GM12878 (cell line): Measurements from ENCODE around the gene IL18. TPM values are rescaled to one million over a fixed set of nuclear protein-coding genes. Genes with fewer than 3 reads are reported as not detected.

ENCODE experiments used
- ATAC-seq: fragments of 200-7000 bp; cut with Tn5 transposase; 3 replicates; pipeline ENCODE4 v1.9.1; 2020; ENCODE audit warnings: mild to moderate bottlenecking, moderate library complexity
- BruUV-seq: library from RNA; stranded (reverse); fragments of 400-500 nt; replicated peaks from 2 replicates; lab custom pipeline; 2021; lab: Mats Ljungman, UMichigan
- CTCF ChIA-PET: fragments of 300-600 bp; sonication (Branson Sonifier 250); formaldehyde crosslinking; extraction: SDS; loops from one replicate; lab custom pipeline; 2021; ENCODE audit warnings: inconsistent platforms; lab: Yijun Ruan, JAX
- POLR2A ChIA-PET: fragments of 350-600 bp; formaldehyde crosslinking; extraction: SDS; loops from one replicate; lab custom pipeline; 2021; ENCODE audit warnings: inconsistent platforms; lab: Charles Lee
- RAD21 ChIA-PET: fragments of 300-600 bp; sonication (Branson Sonifier 250); formaldehyde crosslinking; loops from one replicate; lab custom pipeline; 2023; ENCODE audit warnings: antibody characterized with exemption; ENCODE audit not compliant: unreplicated experiment; lab: Charles Lee
- SMC1A ChIA-PET: fragments of 300-600 bp; sonication (Branson Sonifier 250); formaldehyde crosslinking; loops from one replicate; lab custom pipeline; 2023; ENCODE audit not compliant: unreplicated experiment, uncharacterized antibody; lab: Charles Lee
- DNase-seq: peaks from one replicate; pipeline ENCODE4 v3.0.0-alpha.2; 2011; ENCODE audit warnings: low read depth, low spot score
- FAIRE-seq: peaks from 3 replicates; lab custom pipeline; 2011; peaks lifted over from hg19 to GRCh38; lab: Jason Lieb, UNC
- H2AFZ ChIP-seq: 2 replicates; pipeline ENCODE4 v1.6.0; 2011; ENCODE audit warnings: low read depth, low read length, control low read depth; ENCODE audit not compliant: control insufficient read depth
- H3K27ac ChIP-seq: 2 replicates; pipeline ENCODE4 v1.5.1; 2011; ENCODE audit warnings: control low read depth; ENCODE audit not compliant: control insufficient read depth, insufficient read depth
- H3K27me3 ChIP-seq, 2 experiments: replicated peaks in 1 of 2; 2 replicates each; pipeline versions ENCODE4 v1.6.0 to v1.6.1; 2011; ENCODE audit warnings: low read length in 1 of 2; ENCODE audit not compliant: control insufficient read depth in 2 of 2, insufficient read depth in 2 of 2
- H3K36me3 ChIP-seq, 2 experiments: 2 replicates each; pipeline ENCODE4 v1.5.1; 2011; ENCODE audit warnings: low read length in 1 of 2; ENCODE audit not compliant: control insufficient read depth in 2 of 2, insufficient read depth in 2 of 2
- H3K4me1 ChIP-seq: 2 replicates; pipeline ENCODE4 v1.6.1; 2011; ENCODE audit warnings: mild to moderate bottlenecking, low read length, moderate library complexity, mixed read lengths; ENCODE audit not compliant: control insufficient read depth, insufficient read depth
- H3K4me2 ChIP-seq: 2 replicates; pipeline ENCODE4 v1.6.0; 2011; ENCODE audit warnings: control low read depth; ENCODE audit not compliant: control insufficient read depth, insufficient read depth
- H3K4me3 ChIP-seq: fragments of 200-600 bp; sonication (generic); 2 replicates; pipeline ENCODE4 v1.5.1; 2016
- H3K79me2 ChIP-seq: 2 replicates; pipeline ENCODE4 v1.6.0; 2011; ENCODE audit warnings: low read length; ENCODE audit not compliant: control insufficient read depth, insufficient read depth
- H3K9ac ChIP-seq: 2 replicates; pipeline ENCODE4 v1.8.0; 2011; ENCODE audit warnings: low read length, control low read depth, mixed read lengths; ENCODE audit not compliant: control insufficient read depth, insufficient read depth
- H3K9me3 ChIP-seq: replicated peaks from 3 replicates; pipeline ENCODE4 v1.5.1; 2011; ENCODE audit warnings: mild to moderate bottlenecking, low read length; ENCODE audit not compliant: control insufficient read depth, insufficient read depth
- H4K20me1 ChIP-seq: 2 replicates; pipeline ENCODE4 v1.6.0; 2011; ENCODE audit not compliant: control insufficient read depth, insufficient read depth
- ATF7 ChIP-seq: fragments of 450-650 bp; IDR thresholded peaks from 2 replicates; pipeline ENCODE4 v1.6.1; 2016; ENCODE audit warnings: low read depth, mild to moderate bottlenecking
- BCL3 ChIP-seq: IDR thresholded peaks from 2 replicates; pipeline ENCODE4 v1.6.1; 2011; ENCODE audit warnings: borderline replicate concordance, low read depth, mild to moderate bottlenecking, moderate library complexity, low read length; ENCODE audit not compliant: insufficient read depth, poor library complexity, severe bottlenecking
- EGR1 ChIP-seq, 2 experiments: IDR thresholded peaks; 1 replicate in 1 of 2; 2 replicates in 1 of 2; pipeline ENCODE4 v1.6.1; 2011 to 2012; ENCODE audit warnings: low read depth in 2 of 2, low read length in 2 of 2, borderline replicate concordance in 1 of 2, mild to moderate bottlenecking in 1 of 2, moderate library complexity in 1 of 2
- JUNB ChIP-seq: IDR thresholded peaks from 2 replicates; pipeline ENCODE4 v1.6.1; 2016; ENCODE audit warnings: antibody characterized with exemption, mild to moderate bottlenecking
- MTA2 ChIP-seq: fragments of 450-650 bp; IDR thresholded peaks from 2 replicates; pipeline ENCODE4 v1.6.1; 2016; ENCODE audit warnings: low read depth, mild to moderate bottlenecking, moderate library complexity
- PKNOX1 ChIP-seq: fragments of 450-650 bp; IDR thresholded peaks from 2 replicates; pipeline ENCODE4 v1.6.1; 2016; ENCODE audit warnings: mild to moderate bottlenecking
- SPI1 ChIP-seq: IDR thresholded peaks from 2 replicates; pipeline ENCODE4 v1.6.1; 2011; ENCODE audit warnings: low read depth, mild to moderate bottlenecking, low read length, moderate library complexity, borderline replicate concordance; ENCODE audit not compliant: insufficient read depth
- SREBF1 ChIP-seq: IDR thresholded peaks from 2 replicates; pipeline ENCODE4 v1.6.1; 2012; ENCODE audit warnings: mild to moderate bottlenecking, low read length
- SRF ChIP-seq, 2 experiments: IDR thresholded peaks; 2 replicates each; pipeline ENCODE4 v1.6.1; 2011; ENCODE audit warnings: low read depth in 2 of 2, low read length in 2 of 2, mild to moderate bottlenecking in 1 of 2, moderate library complexity in 1 of 2
- TARDBP ChIP-seq: IDR thresholded peaks from 2 replicates; pipeline ENCODE4 v1.6.1; 2016; ENCODE audit warnings: borderline replicate concordance
- USF2 ChIP-seq: IDR thresholded peaks from 2 replicates; pipeline ENCODE4 v1.6.1; 2011; ENCODE audit warnings: low read depth, low read length, improper control_type of control experiment, borderline replicate concordance
- WGBS: methylation state at CpG from one replicate; pipeline ENCODE4 v1.1.6; 2016; ENCODE audit warnings: low lambda C conversion rate; ENCODE audit not compliant: insufficient replicate concordance, insufficient coverage; ENCODE audit errors: missing lambda C conversion rate; 5-methylcytosine and 5-hydroxymethylcytosine counted together
- in situ Hi-C: fragments of 300-500 bp; cut with MboI; formaldehyde crosslinking; loops from 9 replicates; pipeline ENCODE4 v1.14.3; 2018; ENCODE audit warnings: mixed read lengths
- intact Hi-C: fragments of 100-400 bp; cut with micrococcal nuclease; formaldehyde crosslinking; loops from one replicate; pipeline ENCODE4 v1.14.2; 2022; ENCODE audit not compliant: unreplicated experiment
- polyA plus RNA-seq, 11 experiments: library from polyadenylated mRNA; depleted of rRNA in 4 of 11; unstranded in 6 of 11; stranded (reverse) in 5 of 11; fragments of >200 nt; fragmentation: Nextera tagmentation in 4 of 11; fragmentation: Illumina TruSeq in 1 of 11; extraction: Ambion mirVana in 4 of 11; extraction: Trizol in 1 of 11; gene quantifications; 1 replicate in 1 of 11; 2 replicates in 10 of 11; pipeline versions ENCODE4 v1.2.1 to v1.2.3, GENCODE V29; 2011 to 2016; ENCODE audit warnings: inconsistent platforms in 2 of 11, missing spikeins in 2 of 11, low read depth in 1 of 11
- total RNA-seq, 4 experiments: library from RNA; depleted of rRNA in 3 of 4; stranded (reverse); fragments of >200 nt in 3 of 4; fragmentation: Illumina TruSeq in 1 of 4; extraction: Trizol in 1 of 4; gene quantifications; 2 replicates each; pipeline versions ENCODE4 v1.2.1 to v1.2.3, GENCODE V29; 2013 to 2021
- TF ChIP-seq, protein P1 (sequence below): fragments of 450-650 bp; IDR thresholded peaks from 2 replicates; pipeline ENCODE4 v1.6.1; 2017; ENCODE audit warnings: mild to moderate bottlenecking, moderate library complexity

The IL18 gene
- total and polyA plus RNA-seq, 10 of the 15 experiments (the other 5 are each of a cell fraction or from before 2014, with no cell fraction given) = 0.12 to 0.42 (median 0.24) TPM

- no peak overlapping the region for H3K4me3 ChIP-seq
- ATAC-seq = peak; percentile 96
Observed at GRCh38 chr11:112159098-112160065, 4.5 kb downstream of the IL18 start.

More at GRCh38 chr11:112159098-112160065, 4.5 kb downstream of the IL18 start:
- H2AFZ ChIP-seq = no peak overlapping the region
- no peaks in the 10 kb centered on the region for H3K9me3 ChIP-seq
- no peaks in the 10 kb centered on the region for H3K36me3 ChIP-seq
- no peaks in the 10 kb centered on the region for H4K20me1 ChIP-seq
- intact Hi-C loops (no loop called here), in situ Hi-C loops (no loop called here)
- H3K79me2 ChIP-seq = no peaks in the 10 kb centered on the region
- ChIA-PET POLR2A (interaction anchor here (0.6 kb wide), 1 partner anchor 31 kb away, joined by 7 read pairs; no protein-coding TSS in a partner anchor), SMC1A (interaction anchor here (1.1 to 1.7 kb wide), 2 partner anchors 13 to 220 kb away, joined by 3 read pairs; no protein-coding TSS in a partner anchor), RAD21 (no interaction called here), CTCF (interaction anchor here (0.8 to 2.0 kb wide), 3 partner anchors 11 to 49 kb away, joined by 3 to 10 read pairs (median 3); no protein-coding TSS in a partner anchor)
- H3K4me1 ChIP-seq = no peaks in the 10 kb centered on the region
- H3K4me2 ChIP-seq = no peak overlapping the region
- H3K27me3 ChIP-seq = no peaks in the 10 kb centered on the region
- WGBS = 15% methylated on average over 7 of the region's 7 CpGs
- H3K9ac ChIP-seq = no peak overlapping the region
- FAIRE-seq (no peak), DNase-seq (no peak)
- TF ChIP-seq EGR1 (IDR thresholded peaks at IDR 0.05; ENCODE audit: borderline replicate concordance in 1 of 2, low read depth in 2 of 2, low read length in 2 of 2) (no peak), TARDBP (no peak), MTA2 (no peak), USF2 (no peak), SPI1 (peak; percentile 13; the same call in 1 of the 2 replicates), BCL3 (no peak), ATF7 (0 out of 2 replicates have a peak, but pooled peaks have one; percentile 26), PKNOX1 (no peak), SREBF1 (no peak), JUNB (no peak), SRF (IDR thresholded peaks at IDR 0.05; ENCODE audit: low read depth in 2 of 2, low read length in 2 of 2) (no peak)
- TF ChIP-seq, protein P1, sequence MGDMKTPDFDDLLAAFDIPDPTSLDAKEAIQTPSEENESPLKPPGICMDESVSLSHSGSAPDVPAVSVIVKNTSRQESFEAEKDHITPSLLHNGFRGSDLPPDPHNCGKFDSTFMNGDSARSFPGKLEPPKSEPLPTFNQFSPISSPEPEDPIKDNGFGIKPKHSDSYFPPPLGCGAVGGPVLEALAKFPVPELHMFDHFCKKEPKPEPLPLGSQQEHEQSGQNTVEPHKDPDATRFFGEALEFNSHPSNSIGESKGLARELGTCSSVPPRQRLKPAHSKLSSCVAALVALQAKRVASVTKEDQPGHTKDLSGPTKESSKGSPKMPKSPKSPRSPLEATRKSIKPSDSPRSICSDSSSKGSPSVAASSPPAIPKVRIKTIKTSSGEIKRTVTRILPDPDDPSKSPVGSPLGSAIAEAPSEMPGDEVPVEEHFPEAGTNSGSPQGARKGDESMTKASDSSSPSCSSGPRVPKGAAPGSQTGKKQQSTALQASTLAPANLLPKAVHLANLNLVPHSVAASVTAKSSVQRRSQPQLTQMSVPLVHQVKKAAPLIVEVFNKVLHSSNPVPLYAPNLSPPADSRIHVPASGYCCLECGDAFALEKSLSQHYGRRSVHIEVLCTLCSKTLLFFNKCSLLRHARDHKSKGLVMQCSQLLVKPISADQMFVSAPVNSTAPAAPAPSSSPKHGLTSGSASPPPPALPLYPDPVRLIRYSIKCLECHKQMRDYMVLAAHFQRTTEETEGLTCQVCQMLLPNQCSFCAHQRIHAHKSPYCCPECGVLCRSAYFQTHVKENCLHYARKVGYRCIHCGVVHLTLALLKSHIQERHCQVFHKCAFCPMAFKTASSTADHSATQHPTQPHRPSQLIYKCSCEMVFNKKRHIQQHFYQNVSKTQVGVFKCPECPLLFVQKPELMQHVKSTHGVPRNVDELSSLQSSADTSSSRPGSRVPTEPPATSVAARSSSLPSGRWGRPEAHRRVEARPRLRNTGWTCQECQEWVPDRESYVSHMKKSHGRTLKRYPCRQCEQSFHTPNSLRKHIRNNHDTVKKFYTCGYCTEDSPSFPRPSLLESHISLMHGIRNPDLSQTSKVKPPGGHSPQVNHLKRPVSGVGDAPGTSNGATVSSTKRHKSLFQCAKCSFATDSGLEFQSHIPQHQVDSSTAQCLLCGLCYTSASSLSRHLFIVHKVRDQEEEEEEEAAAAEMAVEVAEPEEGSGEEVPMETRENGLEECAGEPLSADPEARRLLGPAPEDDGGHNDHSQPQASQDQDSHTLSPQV = no peak
- no peak overlapping the region for H3K27ac ChIP-seq
- BruUV-seq = no TSS peak
